Activated T-cell treated with anti-CD3 and anti-CD28 coated beads, Interleukin-2, amount 50 U/mL, for 4 hours (primary cell): ENCODE measurements around the gene TFDP1. TPM values are rescaled to one million over a fixed set of nuclear protein-coding genes. Genes with fewer than 3 reads are reported as not detected.

ENCODE experiments used
- ATAC-seq, 2 donors: fragments of 200-7000 bp; cut with Tn5 transposase; one replicate each; pipeline ENCODE4 v1.10.0; 2021
- DNase-seq: peaks from one replicate; pipeline ENCODE4 v3.0.0-alpha.2; 2020
- H3K27me3 Mint-ChIP-seq: one replicate; pipeline ENCODE4 v1.8.0; 2021; ENCODE audit warnings: low read depth, mixed read lengths
- H3K36me3 Mint-ChIP-seq: one replicate; pipeline ENCODE4 v1.8.0; 2022; ENCODE audit warnings: mixed read lengths; ENCODE audit not compliant: insufficient read depth
- H3K4me1 Mint-ChIP-seq: one replicate; pipeline ENCODE4 v1.8.0; 2021; ENCODE audit warnings: low read depth, mixed read lengths
- H3K4me3 Mint-ChIP-seq: one replicate; pipeline ENCODE4 v1.8.0; 2021; ENCODE audit warnings: mild to moderate bottlenecking, moderate library complexity, mixed read lengths
- H3K9me3 Mint-ChIP-seq: one replicate; pipeline ENCODE4 v1.8.0; 2021; ENCODE audit warnings: mixed read lengths
- total RNA-seq, 3 donors: library from RNA; stranded (reverse); gene quantifications; one replicate each; pipeline ENCODE4 v1.2.1, GENCODE V29; 2021

TFDP1 gene
- total RNA-seq, 3 donors from 2014 or later: 147 to 200 (median 172) TPM

GRCh38 chr13:113545931-113546516 is 38.5 kb upstream of the TFDP1 start:
- ATAC-seq (no peak), DNase-seq (no peak)
- Mint-ChIP-seq H3K4me1 (peaks cover 5% of the 10 kb centered on the region), H3K4me3 (no peak overlapping the region), H3K9me3 (peaks cover 3% of the 10 kb centered on the region), H3K27me3 (no peaks in the 10 kb centered on the region), H3K36me3 (peaks cover 6% of the 10 kb centered on the region)

GRCh38 chr13:113546571-113547237 is 37.8 kb upstream of the TFDP1 start:
- Mint-ChIP-seq H3K4me1 (peaks cover 5% of the 10 kb centered on the region), H3K9me3 (no peaks in the 10 kb centered on the region), H3K4me3 (no peak overlapping the region), H3K36me3 (peaks cover 9% of the 10 kb centered on the region), H3K27me3 (no peaks in the 10 kb centered on the region)
- DNase-seq (no peak), ATAC-seq (no peak)

- H3K9me3 Mint-ChIP-seq: no peaks in the 10 kb centered on the region
- peaks cover 10% of the 10 kb centered on the region for H3K36me3 Mint-ChIP-seq
- ATAC-seq: no peak
- DNase-seq: no peak
- no peak overlapping the region for H3K4me3 Mint-ChIP-seq
- no peaks in the 10 kb centered on the region for H3K27me3 Mint-ChIP-seq
- peaks cover 5% of the 10 kb centered on the region for H3K4me1 Mint-ChIP-seq
Measured at GRCh38 chr13:113547238-113547971, 37.1 kb upstream of the TFDP1 start.

GRCh38 chr13:113548171-113548641 is 36.3 kb upstream of the TFDP1 start:
- ATAC-seq: no peak
- DNase-seq: no peak
- Mint-ChIP-seq H3K4me1 (peaks cover 5% of the 10 kb centered on the region), H3K27me3 (no peaks in the 10 kb centered on the region), H3K4me3 (no peak overlapping the region), H3K36me3 (peaks cover 10% of the 10 kb centered on the region), H3K9me3 (no peaks in the 10 kb centered on the region)

- Mint-ChIP-seq H3K9me3 (no peaks in the 10 kb centered on the region), H3K4me1 (no peaks in the 10 kb centered on the region), H3K36me3 (peaks cover 10% of the 10 kb centered on the region), H3K27me3 (no peaks in the 10 kb centered on the region), H3K4me3 (no peak overlapping the region)
- DNase-seq (no peak), ATAC-seq (no peak)
Measured at GRCh38 chr13:113548778-113549621, 35.6 kb upstream of the TFDP1 start.

- DNase-seq: no peak
- no peaks in the 10 kb centered on the region for H3K4me1 Mint-ChIP-seq
- H3K36me3 Mint-ChIP-seq: peaks cover 10% of the 10 kb centered on the region
- no peak overlapping the region for H3K4me3 Mint-ChIP-seq
- ATAC-seq: no peak
- H3K27me3 Mint-ChIP-seq: no peaks in the 10 kb centered on the region
- no peaks in the 10 kb centered on the region for H3K9me3 Mint-ChIP-seq
Measured at GRCh38 chr13:113550453-113550852, 34.1 kb upstream of the TFDP1 start.

GRCh38 chr13:113551081-113552000 is 33.2 kb upstream of the TFDP1 start:
- ATAC-seq (no peak), DNase-seq (no peak)
- Mint-ChIP-seq H3K4me3 (no peak overlapping the region), H3K4me1 (no peaks in the 10 kb centered on the region), H3K9me3 (no peaks in the 10 kb centered on the region), H3K36me3 (peaks cover 10% of the 10 kb centered on the region), H3K27me3 (no peaks in the 10 kb centered on the region)

GRCh38 chr13:113552079-113552478 is 32.5 kb upstream of the TFDP1 start:
- Mint-ChIP-seq H3K9me3 (no peaks in the 10 kb centered on the region), H3K36me3 (peaks cover 10% of the 10 kb centered on the region), H3K4me3 (no peak overlapping the region), H3K4me1 (no peaks in the 10 kb centered on the region), H3K27me3 (no peaks in the 10 kb centered on the region)
- ATAC-seq: no peak
- no peak for DNase-seq

- H3K36me3 Mint-ChIP-seq: peaks cover 10% of the 10 kb centered on the region
- ATAC-seq: no peak
- no peak for DNase-seq
Measured at GRCh38 chr13:113552786-113553434, 31.6 kb upstream of the TFDP1 start.

GRCh38 chr13:113553511-113554332 is 30.8 kb upstream of the TFDP1 start:
- DNase-seq (no peak), ATAC-seq (no peak)
- Mint-ChIP-seq H3K4me3 (no peak overlapping the region), H3K9me3 (no peaks in the 10 kb centered on the region), H3K36me3 (peaks cover 10% of the 10 kb centered on the region), H3K4me1 (no peaks in the 10 kb centered on the region), H3K27me3 (no peaks in the 10 kb centered on the region)

More at GRCh38 chr13:113552786-113553434, 31.6 kb upstream of the TFDP1 start:
- no peak overlapping the region for H3K4me3 Mint-ChIP-seq
- H3K9me3 Mint-ChIP-seq: no peaks in the 10 kb centered on the region
- no peaks in the 10 kb centered on the region for H3K4me1 Mint-ChIP-seq
- no peaks in the 10 kb centered on the region for H3K27me3 Mint-ChIP-seq

GRCh38 chr13:113554333-113554700 is 30.2 kb upstream of the TFDP1 start:
- DNase-seq: no peak
- H3K27me3 Mint-ChIP-seq: no peaks in the 10 kb centered on the region

GRCh38 chr13:113555141-113555540 is 29.4 kb upstream of the TFDP1 start:
- H3K27me3 Mint-ChIP-seq: no peaks in the 10 kb centered on the region
- peaks cover 7% of the 10 kb centered on the region for H3K36me3 Mint-ChIP-seq
- DNase-seq (no peak), ATAC-seq (no peak)
- no peak overlapping the region for H3K4me3 Mint-ChIP-seq
- no peaks in the 10 kb centered on the region for H3K9me3 Mint-ChIP-seq
- H3K4me1 Mint-ChIP-seq: no peaks in the 10 kb centered on the region

More at GRCh38 chr13:113554333-113554700, 30.2 kb upstream of the TFDP1 start:
- no peaks in the 10 kb centered on the region for H3K9me3 Mint-ChIP-seq
- ATAC-seq: no peak
- H3K4me1 Mint-ChIP-seq: no peaks in the 10 kb centered on the region
- H3K36me3 Mint-ChIP-seq: peaks cover 9% of the 10 kb centered on the region
- H3K4me3 Mint-ChIP-seq: no peak overlapping the region
